Ramos (cell line): ENCODE results near the gene WNK4.

Experiments used
- in situ Hi-C: fragments of 300-500 bp; cut with MboI; formaldehyde crosslinking; loops from one replicate; pipeline ENCODE4 v1.14.3; 2022; ENCODE audit warnings: low sequenced_read_pairs; ENCODE audit not compliant: unreplicated experiment

Gene WNK4

GRCh38 chr17:42792545-42792944 is 12.1 kb downstream of the WNK4 start:
- in situ Hi-C loops: no loop called here

- in situ Hi-C loops: no loop called here
Measured at GRCh38 chr17:42795061-42795460, 14.7 kb downstream of the WNK4 start.

- in situ Hi-C loops: no loop called here
Measured at GRCh38 chr17:42795465-42795864, 15.1 kb downstream of the WNK4 start.

GRCh38 chr17:42796066-42796758 is 15.8 kb downstream of the WNK4 start:
- in situ Hi-C loops: no loop called here

- in situ Hi-C loops: no loop called here
Measured at GRCh38 chr17:42797067-42798007, 16.9 kb downstream of the WNK4 start.

- in situ Hi-C loops: no loop called here
Measured at GRCh38 chr17:42798011-42798382, 17.6 kb downstream of the WNK4 start.

- in situ Hi-C loops: no loop called here
Measured at GRCh38 chr17:42798383-42799380, 18.3 kb downstream of the WNK4 start, which contains the start of the genes CNTD1 and COA3. Gene CNTD1 (plus strand): TSS chr17:42798861. CDS start chr17:42799068, 207 bp downstream. Gene COA3 (minus strand): TSS chr17:42798704. CDS start chr17:42798681, 23 bp downstream.

GRCh38 chr17:42803074-42803883 is 22.9 kb downstream of the WNK4 start:
- in situ Hi-C loops: no loop called here

- in situ Hi-C loops: no loop called here
Measured at GRCh38 chr17:42804918-42805367, 24.5 kb downstream of the WNK4 start.

- in situ Hi-C loops: no loop called here
Measured at GRCh38 chr17:42806249-42806648, 25.8 kb downstream of the WNK4 start.

- in situ Hi-C loops: no loop called here
Measured at GRCh38 chr17:42809250-42809649, 28.8 kb downstream of the WNK4 start.

- in situ Hi-C loops: no loop called here
Measured at GRCh38 chr17:42814633-42815399, 34.4 kb downstream of the WNK4 start.

- in situ Hi-C loops: no loop called here
Measured at GRCh38 chr17:42817866-42818265, 37.5 kb downstream of the WNK4 start.

- in situ Hi-C loops: no loop called here
Measured at GRCh38 chr17:42818379-42818778, 38.0 kb downstream of the WNK4 start.

GRCh38 chr17:42819939-42820535 is 39.6 kb downstream of the WNK4 start:
- in situ Hi-C loops: no loop called here

- in situ Hi-C loops: no loop called here
Measured at GRCh38 chr17:42821176-42821575, 40.8 kb downstream of the WNK4 start.

GRCh38 chr17:42827472-42827871 is 47.1 kb downstream of the WNK4 start:
- in situ Hi-C loops: loop anchor here (25.0 kb wide), 1 partner anchor 535 kb away; no protein-coding TSS in a partner anchor

- in situ Hi-C loops: loop anchor here (10.0 to 25.0 kb wide), 2 partner anchors 104 to 531 kb away; no protein-coding TSS in a partner anchor
Measured at GRCh38 chr17:42830971-42831370, 50.6 kb downstream of the WNK4 start.
